Common myeloid progenitor, CD34-positive (primary cell): Measurements from ENCODE around the gene USP22.

Experiments
- CTCF ChIA-PET: fragments of 350-600 bp; sonication (Branson Sonifier 250); formaldehyde crosslinking; loops from one replicate; lab custom pipeline; 2021; ENCODE audit warnings: antibody characterized with exemption; lab: Charles Lee
- POLR2A ChIA-PET: fragments of 350-600 bp; sonication (Branson Sonifier 250); formaldehyde crosslinking; loops from one replicate; lab custom pipeline; 2021; ENCODE audit warnings: antibody characterized with exemption; lab: Charles Lee
- DNase-seq, 3 donors: peaks; one replicate each; pipeline versions ENCODE4 v3.0.0 to v3.0.0-alpha.2; 2013
- H3K27ac ChIP-seq, 2 experiments: 1 replicate in 1 of 2; 2 replicates in 1 of 2; pipeline ENCODE4 v1.7.0; 2013; ENCODE audit warnings: inconsistent platforms in 2 of 2, low read length in 2 of 2, mild to moderate bottlenecking in 2 of 2, low read depth in 1 of 2, moderate library complexity in 1 of 2; ENCODE audit not compliant: severe bottlenecking in 2 of 2, insufficient read depth in 1 of 2, poor library complexity in 1 of 2
- H3K27me3 ChIP-seq, 5 experiments: replicated peaks in 2 of 5; 1 replicate in 3 of 5; 2 replicates in 2 of 5; pipeline versions ENCODE4 v1.6.1 to v1.7.0; 2013; ENCODE audit warnings: low read length in 4 of 5, mild to moderate bottlenecking in 2 of 5, moderate library complexity in 2 of 5, inconsistent platforms in 1 of 5; ENCODE audit not compliant: insufficient read depth in 5 of 5, control insufficient read depth in 4 of 5
- H3K36me3 ChIP-seq, 4 experiments: 1 replicate in 2 of 4; 2 replicates in 2 of 4; pipeline versions ENCODE4 v1.6.1 to v1.7.0; 2013; ENCODE audit warnings: low read length in 3 of 4, control low read depth in 1 of 4, mild to moderate bottlenecking in 1 of 4; ENCODE audit not compliant: control insufficient read depth in 4 of 4, insufficient read depth in 4 of 4
- H3K4me1 ChIP-seq, 4 experiments: 1 replicate in 3 of 4; 2 replicates in 1 of 4; pipeline versions ENCODE4 v1.6.1 to v1.7.1; 2013; ENCODE audit warnings: low read length in 3 of 4, mild to moderate bottlenecking in 3 of 4, control low read depth in 1 of 4, inconsistent platforms in 1 of 4, moderate library complexity in 1 of 4; ENCODE audit not compliant: control insufficient read depth in 4 of 4, insufficient read depth in 4 of 4; ENCODE audit errors: control extremely low read depth in 1 of 4
- H3K4me3 ChIP-seq, 7 experiments: 1 replicate in 4 of 7; 2 replicates in 3 of 7; pipeline versions ENCODE4 v1.5.1 to v1.7.0; 2013; ENCODE audit warnings: mild to moderate bottlenecking in 7 of 7, low read length in 6 of 7, moderate library complexity in 6 of 7, inconsistent platforms in 2 of 7, low read depth in 2 of 7, control low read depth in 1 of 7; ENCODE audit not compliant: insufficient read depth in 4 of 7, control insufficient read depth in 1 of 7; ENCODE audit errors: extremely low read depth in 1 of 7
- H3K9me3 ChIP-seq, 5 experiments: 1 replicate in 4 of 5; 2 replicates in 1 of 5; pipeline versions ENCODE4 v1.6.1 to v1.7.1; 2013; ENCODE audit warnings: low read length in 4 of 5, mild to moderate bottlenecking in 2 of 5, inconsistent platforms in 1 of 5, low read depth in 1 of 5, moderate library complexity in 1 of 5; ENCODE audit not compliant: control insufficient read depth in 4 of 5, insufficient read depth in 2 of 5; ENCODE audit errors: control extremely low read depth in 1 of 5
- WGBS: methylation state at CpG from one replicate; pipeline ENCODE4 v1.1.5; 2013; ENCODE audit not compliant: insufficient coverage; 5-methylcytosine and 5-hydroxymethylcytosine counted together

USP22 gene

DNA sequence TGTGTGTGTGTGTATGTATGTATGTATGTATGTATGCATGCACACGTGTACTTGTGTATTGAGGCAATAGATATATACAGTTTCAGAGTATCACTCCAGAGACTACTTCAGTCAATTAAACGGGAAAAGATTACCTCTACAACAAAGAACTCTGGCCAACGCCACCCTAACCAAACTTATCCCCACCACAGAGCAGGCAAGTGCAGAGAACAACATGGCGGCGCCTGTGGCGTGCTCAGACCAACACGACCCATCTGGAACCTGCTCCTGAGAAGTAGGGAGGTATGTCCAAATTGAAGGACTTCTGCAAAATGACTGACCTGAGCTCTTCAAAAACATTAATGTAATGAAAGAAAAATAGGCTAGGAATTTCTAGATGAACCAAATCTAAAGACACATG, 12.4 kb downstream of the USP22 start:
- H3K27me3 ChIP-seq: no peaks in the 10 kb centered on the region
- peaks cover 21 to 34% (median 24%) of the 10 kb centered on the region in 4 experiments for H3K4me1 ChIP-seq
- H3K4me3 ChIP-seq: no peak overlapping the region
- H3K9me3 ChIP-seq: no peaks in the 10 kb centered on the region
- CTCF ChIA-PET: interaction anchor here (1.5 kb wide), 1 partner anchor 9 kb away, joined by 5 read pairs; no protein-coding TSS in a partner anchor
- no peak overlapping the region for H3K27ac ChIP-seq
- DNase-seq: no peak
- peaks cover 0 to 52% (median 34%) of the 10 kb centered on the region in 4 experiments for H3K36me3 ChIP-seq
- WGBS: no CpG with 5 or more reads among the region's 7 CpGs
- POLR2A ChIA-PET: no interaction called here

DNA sequence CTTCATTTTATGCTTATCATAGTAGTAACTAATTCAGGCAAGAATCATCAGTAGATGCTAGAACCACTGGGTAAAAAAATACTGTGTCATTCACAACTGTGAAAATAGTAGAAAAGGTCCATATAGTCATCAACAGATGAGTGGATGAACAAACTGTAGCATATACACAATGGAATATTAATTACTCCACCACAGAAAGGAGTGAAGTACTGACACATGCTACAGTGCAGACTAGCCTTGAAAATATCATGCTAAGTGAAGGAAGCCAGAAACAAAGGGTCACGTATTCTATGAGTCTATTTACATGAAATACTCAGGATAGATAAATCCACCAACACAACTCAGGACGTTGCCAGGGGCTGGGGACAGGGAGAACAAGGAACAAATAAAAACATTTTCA, 13.3 kb downstream of the USP22 start:
- ChIA-PET CTCF (no interaction called here), POLR2A (no interaction called here)
- no peaks in the 10 kb centered on the region for H3K9me3 ChIP-seq
- WGBS: no CpG with 5 or more reads among the region's 2 CpGs
- DNase-seq: no peak
- peaks cover 5 to 60% (median 39%) of the 10 kb centered on the region in 4 experiments for H3K36me3 ChIP-seq
- no peak overlapping the region for H3K27ac ChIP-seq
- H3K27me3 ChIP-seq: no peaks in the 10 kb centered on the region
- H3K4me1 ChIP-seq: peaks cover 12 to 25% (median 16%) of the 10 kb centered on the region in 4 experiments
- no peak overlapping the region for H3K4me3 ChIP-seq

DNA sequence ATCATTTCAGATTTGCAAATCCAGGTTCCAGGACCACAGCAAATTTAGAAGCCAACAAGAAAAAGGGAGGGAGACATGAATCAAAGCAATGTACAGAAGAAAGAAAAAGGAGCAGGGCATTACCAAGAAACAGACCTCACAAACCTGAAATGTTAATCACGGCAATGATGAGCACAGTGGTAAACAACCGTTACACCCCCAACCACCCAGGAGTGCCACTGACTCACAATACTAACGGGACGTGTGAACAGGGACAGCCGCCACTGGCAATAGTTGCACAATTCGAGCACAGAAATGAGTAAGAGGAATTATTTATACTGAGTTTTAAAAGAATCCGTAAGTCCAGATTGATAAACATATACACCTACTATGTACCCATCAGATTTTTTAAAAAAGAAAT, 13.8 kb downstream of the USP22 start:
- Histone ChIP-seq H3K4me3 (no peak overlapping the region), H3K9me3 (no peaks in the 10 kb centered on the region), H3K27ac (no peak overlapping the region), H3K27me3 (no peaks in the 10 kb centered on the region), H3K36me3 (peaks cover 6 to 65% (median 42%) of the 10 kb centered on the region in 4 experiments), H3K4me1 (peaks cover 8 to 21% (median 11%) of the 10 kb centered on the region in 4 experiments)
- ChIA-PET CTCF (interaction anchor here (1.0 to 1.2 kb wide), 2 partner anchors 9 to 10 kb away, joined by 4 to 5 read pairs; no protein-coding TSS in a partner anchor), POLR2A (no interaction called here)
- no peak for DNase-seq
- no CpG with 5 or more reads among the region's 7 CpGs for WGBS

DNA sequence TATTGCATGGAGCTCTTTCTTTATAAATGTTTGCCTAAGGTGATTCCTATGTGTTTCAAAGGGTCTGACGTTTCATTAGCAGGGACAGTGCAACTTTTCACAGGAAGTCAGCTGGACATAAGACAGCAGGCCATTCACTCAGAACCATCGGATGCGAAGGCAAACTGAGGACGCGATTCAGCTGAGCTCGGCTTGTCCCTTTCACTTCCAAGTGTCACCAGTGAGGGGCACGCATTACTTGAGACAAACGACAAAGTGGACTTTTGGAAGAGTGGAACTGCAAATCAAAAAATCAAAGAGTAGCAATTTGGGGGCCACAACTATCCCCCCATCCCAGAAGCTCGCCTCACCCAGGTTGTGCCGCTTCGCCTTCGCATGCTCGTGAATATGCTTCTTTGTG, 14.6 kb downstream of the USP22 start:
- Histone ChIP-seq H3K9me3 (no peaks in the 10 kb centered on the region), H3K4me3 (no peak overlapping the region), H3K36me3 (peaks cover 10 to 69% (median 46%) of the 10 kb centered on the region in 4 experiments), H3K27me3 (no peaks in the 10 kb centered on the region), H3K4me1 (peaks cover 0 to 12% (median 3%) of the 10 kb centered on the region in 4 experiments), H3K27ac (no peak overlapping the region)
- no peak for DNase-seq
- ChIA-PET CTCF (interaction anchor here (1.0 to 1.5 kb wide), 4 partner anchors 9 to 14 kb away, joined by 3 to 5 read pairs (median 4); no protein-coding TSS in a partner anchor), POLR2A (no interaction called here)
- WGBS: 87% methylated on average over 11 of the region's 13 CpGs

DNA sequence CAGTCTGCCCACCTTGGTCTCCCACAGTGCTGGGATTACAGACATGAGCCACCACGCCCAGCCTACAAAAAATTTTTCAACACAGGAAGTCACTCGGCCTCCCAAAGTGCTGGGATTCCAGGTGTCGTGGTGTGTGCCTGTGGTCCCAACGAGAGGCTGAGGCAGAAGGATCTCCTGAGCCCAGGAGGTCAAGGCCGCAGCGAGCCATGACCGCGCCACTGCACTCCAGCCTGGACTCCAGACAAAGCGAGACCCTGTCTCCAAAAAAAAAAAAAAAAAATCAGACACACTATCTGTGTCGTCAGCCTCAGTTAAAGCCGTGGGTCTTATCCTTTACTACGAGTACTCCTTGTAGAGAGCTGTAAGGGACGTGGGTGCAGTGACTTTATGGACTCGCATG, 15.8 kb downstream of the USP22 start:
- 95% methylated on average over 10 of the region's 14 CpGs for WGBS
- ChIA-PET POLR2A (no interaction called here), CTCF (interaction anchor here (1.2 kb wide), 1 partner anchor 13 kb away, joined by 3 read pairs; no protein-coding TSS in a partner anchor)
- H3K4me3 ChIP-seq: no peak overlapping the region
- H3K4me1 ChIP-seq: peaks cover 0 to 4% (median 2%) of the 10 kb centered on the region in 4 experiments
- H3K36me3 ChIP-seq: peaks cover 10 to 66% (median 45%) of the 10 kb centered on the region in 4 experiments
- DNase-seq: no peak
- no peaks in the 10 kb centered on the region for H3K27me3 ChIP-seq
- H3K9me3 ChIP-seq: no peaks in the 10 kb centered on the region
- no peak overlapping the region for H3K27ac ChIP-seq

DNA sequence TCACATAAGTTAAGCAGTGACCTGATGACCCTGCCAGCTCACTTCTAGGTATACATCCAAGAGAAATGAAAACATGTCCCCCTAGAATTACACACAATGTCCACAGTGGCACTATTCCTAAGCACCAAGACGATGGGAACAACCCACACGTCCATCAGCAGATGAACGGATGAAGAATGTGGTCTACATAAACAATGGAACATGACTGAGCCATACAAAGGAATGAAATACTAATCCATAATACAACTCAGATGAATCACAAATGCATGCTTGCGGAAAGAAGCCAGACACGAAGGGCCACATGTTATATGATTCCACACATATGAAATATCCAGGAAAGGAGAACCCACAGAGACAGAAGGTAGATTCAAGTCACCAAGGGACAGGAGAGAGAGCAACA, 17.4 kb downstream of the USP22 start:
- H3K4me3 ChIP-seq: no peak overlapping the region
- POLR2A ChIA-PET: no interaction called here
- CTCF ChIA-PET: no interaction called here
- no peak for DNase-seq
- no peaks in the 10 kb centered on the region for H3K27me3 ChIP-seq
- WGBS: 92% methylated on average over 2 of the region's 5 CpGs
- peaks cover 19 to 77% (median 55%) of the 10 kb centered on the region in 4 experiments for H3K36me3 ChIP-seq
- no peaks in the 10 kb centered on the region for H3K4me1 ChIP-seq
- H3K9me3 ChIP-seq: no peaks in the 10 kb centered on the region
- no peak overlapping the region for H3K27ac ChIP-seq

DNA sequence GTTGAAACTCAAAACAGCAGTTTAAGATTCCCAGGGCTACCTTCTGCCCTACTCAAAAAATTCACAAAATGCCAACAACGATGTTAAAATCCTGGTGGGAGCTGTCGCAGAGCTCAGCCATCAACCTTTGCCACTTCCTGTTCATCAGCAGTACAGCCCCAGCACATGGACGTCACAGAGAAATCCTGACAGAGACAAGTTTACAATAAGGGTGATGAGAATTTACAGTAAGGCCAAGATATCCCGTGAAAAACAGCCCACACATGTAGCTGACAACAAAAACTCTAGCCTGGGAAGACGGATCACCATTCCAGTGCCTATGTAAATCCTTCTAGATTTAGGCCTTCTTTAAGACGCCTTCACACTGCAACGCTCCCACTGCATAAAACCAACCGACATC, 18.8 kb downstream of the USP22 start:
- Histone ChIP-seq H3K4me1 (no peaks in the 10 kb centered on the region), H3K36me3 (peaks cover 24 to 91% (median 68%) of the 10 kb centered on the region in 4 experiments), H3K9me3 (no peaks in the 10 kb centered on the region), H3K27ac (no peak overlapping the region), H3K4me3 (no peak overlapping the region), H3K27me3 (no peaks in the 10 kb centered on the region)
- ChIA-PET POLR2A (no interaction called here), CTCF (interaction anchor here (0.8 to 1.3 kb wide), 4 partner anchors 16 to 105 kb away, joined by 3 to 4 read pairs (median 3); no protein-coding TSS in a partner anchor)
- WGBS: 58% methylated on average over 4 of the region's 8 CpGs
- no peak for DNase-seq
